Fibroblast of skin of scalp (primary cell): ENCODE results near the gene RPS3.

Experiments used
- DNase-seq: peaks from one replicate; pipeline ENCODE4 v3.0.0-alpha.2; 2013

Gene RPS3

DNA sequence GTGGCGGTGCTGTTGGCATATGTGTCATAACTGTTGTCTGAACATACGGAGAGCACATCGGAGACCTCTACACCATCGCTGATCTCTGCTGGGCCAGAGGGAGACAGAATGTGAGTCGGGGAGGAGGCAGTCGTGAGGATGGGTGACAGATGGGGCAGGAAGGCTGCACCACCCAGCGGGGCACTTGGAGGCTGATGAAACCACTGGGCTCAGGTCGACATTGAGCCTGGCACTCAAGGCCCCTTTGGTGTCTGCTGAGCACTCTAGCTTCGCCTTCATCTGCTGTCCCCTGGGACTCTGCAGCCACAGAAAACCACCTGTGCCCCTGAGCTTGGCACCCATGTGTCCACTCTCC lies 36.2 kb downstream of the RPS3 start:
- no peak for DNase-seq

- no peak for DNase-seq
Observed at GRCh38 chr11:75436806-75437205, 37.5 kb downstream of the RPS3 start.

GRCh38 chr11:75437966-75438659 lies 38.8 kb downstream of the RPS3 start:
- peak; percentile 21 for DNase-seq

- DNase-seq: no peak
Observed at GRCh38 chr11:75439026-75439425, 39.7 kb downstream of the RPS3 start.

- no peak for DNase-seq
Observed at GRCh38 chr11:75439495-75440120, 40.3 kb downstream of the RPS3 start.

- no peak for DNase-seq
Observed at GRCh38 chr11:75440960-75441803, 41.9 kb downstream of the RPS3 start.

DNA sequence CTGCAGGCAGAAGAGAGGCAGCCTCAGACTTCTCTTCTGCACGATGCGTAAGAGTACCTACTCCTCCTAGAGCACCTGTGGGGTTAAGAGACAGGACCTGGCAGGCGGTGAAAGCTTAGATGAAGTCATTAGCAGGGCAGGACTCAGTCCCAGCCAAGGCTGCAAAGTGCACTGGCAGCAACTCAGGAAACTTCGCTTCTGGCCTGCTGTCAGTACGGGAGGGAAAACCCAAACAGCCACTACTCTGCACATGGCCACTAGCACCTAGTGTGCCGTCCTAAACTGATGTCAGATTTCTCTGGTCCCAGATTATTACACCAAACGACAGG lies 42.5 kb downstream of the RPS3 start:
- no peak for DNase-seq

DNA sequence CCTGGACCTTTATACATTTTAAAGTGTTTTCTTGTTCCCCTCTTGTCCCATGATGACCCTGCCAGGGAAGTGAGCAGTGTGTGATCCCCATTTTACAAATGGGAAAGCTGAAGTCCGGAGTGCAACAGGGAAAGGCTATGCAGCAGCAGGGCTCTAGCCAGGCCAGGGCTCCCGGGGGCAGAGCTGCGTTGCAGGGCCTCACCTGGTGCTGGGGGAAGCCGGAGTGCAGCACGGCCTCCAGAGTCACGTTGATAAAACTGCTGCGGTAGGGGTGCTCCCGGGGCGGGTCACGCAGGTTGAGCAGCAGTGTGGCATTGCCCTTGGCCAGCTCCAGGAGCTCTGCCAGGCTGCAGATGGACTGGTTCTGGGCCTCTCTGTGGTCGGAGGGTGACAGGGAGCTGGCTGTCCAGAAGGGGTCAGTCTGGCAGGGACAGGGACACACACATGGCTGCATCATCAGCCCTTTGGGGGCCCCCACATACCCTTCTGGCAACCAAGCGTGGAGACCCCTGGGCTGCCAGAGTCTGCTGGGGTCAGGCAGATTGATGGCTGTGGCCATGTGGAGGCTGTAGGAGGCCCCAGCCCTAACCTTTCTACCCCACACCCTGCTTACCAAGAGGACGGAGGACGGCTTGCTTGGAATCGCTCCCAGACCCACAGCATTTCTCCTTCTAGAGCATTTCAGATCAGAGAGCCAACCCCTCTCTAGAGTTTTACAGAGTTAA lies 43.0 kb downstream of the RPS3 start:
- no peak for DNase-seq

- DNase-seq: no peak
Observed at GRCh38 chr11:75443043-75443442, 43.7 kb downstream of the RPS3 start.

DNA sequence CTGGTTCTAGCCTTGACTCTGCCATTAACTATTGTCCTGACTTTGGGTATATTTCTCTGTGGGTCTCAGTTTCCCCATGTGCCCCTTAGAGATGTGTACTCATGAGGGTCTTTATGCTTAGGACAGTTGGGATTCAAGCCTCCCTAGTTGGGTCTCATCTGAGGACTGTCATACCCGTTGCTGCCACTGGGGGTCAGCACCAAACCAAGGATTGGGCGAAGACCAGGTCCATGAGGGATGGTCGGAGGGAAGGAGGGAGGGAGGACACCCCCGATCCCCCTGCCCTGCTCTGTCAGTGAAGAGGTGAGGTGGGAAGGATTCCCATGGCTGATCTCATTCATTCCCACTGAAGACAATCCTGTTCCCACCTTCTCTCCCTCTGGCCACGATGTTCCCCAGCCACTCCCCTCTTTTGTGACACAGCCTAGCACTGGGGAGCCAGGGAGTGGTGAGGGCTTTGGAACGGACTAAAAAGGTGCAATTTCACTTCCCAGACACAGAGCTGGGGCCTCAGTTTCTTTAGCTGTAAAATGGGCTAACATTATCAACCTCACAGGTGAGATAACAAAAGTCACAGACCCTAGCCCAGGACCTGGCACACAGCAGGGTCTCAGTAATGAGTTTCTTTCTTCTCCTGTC lies 46.1 kb downstream of the RPS3 start:
- peak; percentile 58 for DNase-seq

GRCh38 chr11:75447415-75447814 lies 48.1 kb downstream of the RPS3 start:
- no peak for DNase-seq

- DNase-seq: no peak
Observed at GRCh38 chr11:75449271-75449670, 50.0 kb downstream of the RPS3 start.

DNA sequence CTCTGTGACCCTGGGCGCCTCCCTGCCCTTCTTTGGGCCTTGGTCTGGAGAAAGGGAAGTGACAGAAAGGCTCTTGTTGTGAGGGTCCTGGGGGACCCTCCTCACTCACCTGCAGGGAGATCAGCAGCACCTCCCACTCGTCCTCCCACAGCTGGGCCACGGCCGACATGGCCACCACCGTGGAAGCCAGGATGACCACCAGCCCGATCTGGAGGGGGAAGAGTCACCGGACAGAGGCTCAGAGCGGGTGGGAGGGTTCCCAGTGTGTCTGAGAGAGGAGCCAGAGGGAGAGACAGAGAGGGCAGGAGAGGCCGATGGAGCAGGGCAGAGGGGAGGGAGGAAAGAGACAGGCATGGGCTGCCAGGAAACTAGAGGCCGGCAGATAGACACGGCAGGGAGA lies 50.5 kb downstream of the RPS3 start:
- DNase-seq: no peak

DNA sequence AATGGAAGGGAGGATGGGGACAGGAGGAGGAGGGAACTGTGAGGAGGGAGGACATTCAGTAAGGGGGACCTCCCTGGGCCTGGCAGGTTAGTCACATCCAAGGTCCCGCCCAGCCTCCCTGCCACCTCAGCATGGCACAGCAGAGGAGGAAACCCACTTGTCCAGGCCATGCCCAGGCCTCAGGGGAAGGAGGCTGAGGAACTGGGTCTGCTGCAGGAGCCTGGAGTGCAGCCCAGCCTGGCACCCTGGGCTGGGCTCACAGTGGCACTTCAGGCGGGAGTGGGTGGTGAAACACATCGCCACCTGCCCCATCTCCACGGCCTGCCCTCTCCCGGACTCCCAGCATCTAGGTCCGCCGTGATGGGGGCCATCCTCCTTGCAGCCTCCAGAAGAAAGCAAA lies 50.9 kb downstream of the RPS3 start:
- no peak for DNase-seq

GRCh38 chr11:75450826-75451821 lies 51.8 kb downstream of the RPS3 start:
- DNase-seq: no peak

DNA sequence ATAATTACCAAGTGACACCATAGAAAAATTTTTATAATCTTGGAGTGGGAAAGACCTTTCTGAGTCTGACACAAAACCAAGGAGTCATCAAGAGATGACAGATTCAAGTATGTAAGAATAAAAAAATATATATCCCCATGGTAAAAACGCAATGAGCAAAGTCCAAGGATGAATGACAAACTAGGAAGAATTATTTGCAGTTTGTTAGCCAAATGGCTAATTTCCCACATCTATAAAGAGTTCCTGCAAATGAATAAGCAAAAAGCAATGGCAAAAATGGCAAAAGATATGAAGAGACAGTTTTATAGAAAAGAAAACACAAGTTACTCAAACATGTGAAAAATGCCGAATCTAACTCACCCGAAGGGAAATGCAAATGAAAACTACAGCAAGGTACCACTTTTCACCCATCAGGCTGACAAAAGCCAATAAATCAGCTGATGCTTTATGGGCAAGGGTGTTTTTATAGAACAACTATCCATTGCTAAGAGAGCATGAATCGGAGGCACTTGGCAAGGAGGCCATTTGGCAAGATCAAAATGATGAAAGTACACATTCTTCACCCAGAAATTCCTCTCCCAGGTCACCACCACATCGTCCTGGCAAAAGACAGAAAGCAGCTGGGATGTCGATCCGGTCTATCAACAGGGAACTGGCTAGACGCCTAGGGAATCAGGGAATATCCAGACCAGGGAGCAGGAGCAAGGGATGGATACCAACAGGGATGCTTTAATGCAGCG lies 54.8 kb downstream of the RPS3 start:
- DNase-seq: peak; percentile 66

- no peak for DNase-seq
Observed at GRCh38 chr11:75454987-75455386, 55.7 kb downstream of the RPS3 start.
